ENCODE measurements around the gene EPS8L3. TPM values are rescaled to one million over a fixed set of nuclear protein-coding genes. Genes with fewer than 3 reads are reported as not detected.

Gene EPS8L3
- polyA plus RNA-seq, 1 donor from 2014 or later, result not detected

- Histone ChIP-seq H3K9me3 (ENCODE audit: low read length) (no peaks in the 10 kb centered on the region), H3K4me2 (ENCODE audit: low read length) (no peak overlapping the region)
Observed at GRCh38 chr1:109772658-109773202, 9.0 kb upstream of the EPS8L3 start.

GRCh38 chr1:109771712-109772657, 8.3 kb upstream of the EPS8L3 start:
- no peaks in the 10 kb centered on the region for H3K36me3 ChIP-seq (ENCODE audit: insufficient read depth, low read length)
- H3F3A ChIP-seq (ENCODE audit: insufficient read depth, low read length, poor library complexity, severe bottlenecking), result no peaks in the 10 kb centered on the region
- no peak overlapping the region for H2AFZ ChIP-seq (ENCODE audit: low read depth, low read length)
- no peaks in the 10 kb centered on the region for H3K9me2 ChIP-seq (ENCODE audit: insufficient read depth, low read length)
- no peaks in the 10 kb centered on the region for H3K27me3 ChIP-seq (ENCODE audit: insufficient read depth, low read depth, low read length)
- no peak for TF ChIP-seq EP300 (conservative IDR thresholded peaks at IDR 0.05; ENCODE audit: poor library complexity, severe bottlenecking)
- no peak for TF ChIP-seq RAD21 (conservative IDR thresholded peaks at IDR 0.05)
- TF ChIP-seq CTCF (IDR thresholded peaks at IDR 0.05; ENCODE audit: poor library complexity, severe bottlenecking), result no peak
- no peak for TF ChIP-seq EZH2 (IDR thresholded peaks at IDR 0.05; ENCODE audit: borderline replicate concordance, insufficient read depth, low read length, poor library complexity, severe bottlenecking)
- TF ChIP-seq MXI1 (conservative IDR thresholded peaks at IDR 0.05; ENCODE audit: poor library complexity, severe bottlenecking), result no peak
- TF ChIP-seq TAF1 (IDR thresholded peaks at IDR 0.05; ENCODE audit: low read depth), result no peak
- TF ChIP-seq REST (IDR thresholded peaks at IDR 0.05; ENCODE audit: borderline replicate concordance), result no peak
- TF ChIP-seq SMC3 (conservative IDR thresholded peaks at IDR 0.05; ENCODE audit: poor library complexity), result no peak
- no peak for TF ChIP-seq POLR2AphosphoS5 (IDR thresholded peaks at IDR 0.05)
- H3K27ac ChIP-seq (ENCODE audit: low read length), result no peak overlapping the region
- no peak overlapping the region for H3K4me2 ChIP-seq (ENCODE audit: low read length)
- no peak overlapping the region for H3K9ac ChIP-seq (ENCODE audit: low read length)
- no peaks in the 10 kb centered on the region for H3K9me3 ChIP-seq (ENCODE audit: low read length)
- H3K4me3 ChIP-seq (ENCODE audit: low read length), result no peak overlapping the region
- H3K79me2 ChIP-seq (replicated peaks; ENCODE audit: insufficient read depth, low read length), result no peaks in the 10 kb centered on the region
- H4K20me1 ChIP-seq (ENCODE audit: insufficient read depth), result no peaks in the 10 kb centered on the region

More at GRCh38 chr1:109772658-109773202, 9.0 kb upstream of the EPS8L3 start:
- H3K27ac ChIP-seq (ENCODE audit: low read length), result no peak overlapping the region
- no peaks in the 10 kb centered on the region for H3K79me2 ChIP-seq (replicated peaks; ENCODE audit: insufficient read depth, low read length)
- H3K9me2 ChIP-seq (ENCODE audit: insufficient read depth, low read length), result no peaks in the 10 kb centered on the region
- no peaks in the 10 kb centered on the region for H3K36me3 ChIP-seq (ENCODE audit: insufficient read depth, low read length)
- H4K20me1 ChIP-seq (ENCODE audit: insufficient read depth), result no peaks in the 10 kb centered on the region
- H2AFZ ChIP-seq (ENCODE audit: low read depth, low read length), result no peak overlapping the region
- no peak overlapping the region for H3K9ac ChIP-seq (ENCODE audit: low read length)
- no peaks in the 10 kb centered on the region for H3K27me3 ChIP-seq (ENCODE audit: insufficient read depth, low read depth, low read length)
- H3F3A ChIP-seq (ENCODE audit: insufficient read depth, low read length, poor library complexity, severe bottlenecking), result no peaks in the 10 kb centered on the region
- no peak overlapping the region for H3K4me3 ChIP-seq (ENCODE audit: low read length)
- TF ChIP-seq RAD21 (conservative IDR thresholded peaks at IDR 0.05), result no peak
- TF ChIP-seq TAF1 (IDR thresholded peaks at IDR 0.05; ENCODE audit: low read depth), result no peak

Data from neural cell (in vitro differentiated cells).